Measurements from ENCODE around the gene IPO4.

DNA sequence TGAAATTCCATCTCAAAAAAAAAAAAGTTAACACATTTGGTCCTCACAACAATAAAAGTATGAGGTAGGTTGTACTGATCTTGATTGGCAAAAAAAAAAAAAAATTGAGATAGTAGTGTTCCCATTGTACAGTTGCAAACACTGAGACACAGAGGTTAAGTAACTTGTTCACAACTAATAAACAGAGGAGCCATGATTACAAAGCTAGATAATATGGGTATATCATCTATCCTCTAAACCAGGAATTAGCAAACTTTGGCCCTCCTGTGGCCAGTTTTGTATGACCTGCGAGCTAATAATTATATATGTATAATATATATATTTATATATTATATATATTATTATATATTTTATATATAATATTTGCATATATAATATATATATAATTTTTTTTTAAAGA is 54.9 kb downstream of the IPO4 start:
- no peak for TF ChIP-seq EZH2 (IDR thresholded peaks at IDR 0.05; ENCODE audit: low read length, missing control alignments)
- TF ChIP-seq, protein P1, sequence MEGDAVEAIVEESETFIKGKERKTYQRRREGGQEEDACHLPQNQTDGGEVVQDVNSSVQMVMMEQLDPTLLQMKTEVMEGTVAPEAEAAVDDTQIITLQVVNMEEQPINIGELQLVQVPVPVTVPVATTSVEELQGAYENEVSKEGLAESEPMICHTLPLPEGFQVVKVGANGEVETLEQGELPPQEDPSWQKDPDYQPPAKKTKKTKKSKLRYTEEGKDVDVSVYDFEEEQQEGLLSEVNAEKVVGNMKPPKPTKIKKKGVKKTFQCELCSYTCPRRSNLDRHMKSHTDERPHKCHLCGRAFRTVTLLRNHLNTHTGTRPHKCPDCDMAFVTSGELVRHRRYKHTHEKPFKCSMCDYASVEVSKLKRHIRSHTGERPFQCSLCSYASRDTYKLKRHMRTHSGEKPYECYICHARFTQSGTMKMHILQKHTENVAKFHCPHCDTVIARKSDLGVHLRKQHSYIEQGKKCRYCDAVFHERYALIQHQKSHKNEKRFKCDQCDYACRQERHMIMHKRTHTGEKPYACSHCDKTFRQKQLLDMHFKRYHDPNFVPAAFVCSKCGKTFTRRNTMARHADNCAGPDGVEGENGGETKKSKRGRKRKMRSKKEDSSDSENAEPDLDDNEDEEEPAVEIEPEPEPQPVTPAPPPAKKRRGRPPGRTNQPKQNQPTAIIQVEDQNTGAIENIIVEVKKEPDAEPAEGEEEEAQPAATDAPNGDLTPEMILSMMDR (conservative IDR thresholded peaks at IDR 0.05 in 1 of 2, IDR thresholded peaks at IDR 0.05 in 1 of 2; ENCODE audit: low read depth in 1 of 2, low read length in 2 of 2) = no peak

Measured in fibroblast of lung (primary cell).